ENCODE data around the gene LEF1. TPM values are rescaled to one million over a fixed set of nuclear protein-coding genes. Genes with fewer than 3 reads are reported as not detected.
"Not testable (repeated sequence)": the region's sequence is repeated elsewhere in the genome, so short reads cannot be mapped to it uniquely, and the experiment has no call there.

The LEF1 gene
- total and polyA plus RNA-seq, 8 donors: 0.81 to 11.0 (median 3.0) TPM; not detected in 2

- Histone ChIP-seq H3K4me1 (peaks cover 0 to 13% (median 5%) of the 10 kb centered on the region in 4 donors), H3K9me3 (no peaks in the 10 kb centered on the region), H3K36me3 (peaks cover 7 to 81% (median 67%) of the 10 kb centered on the region in 4 donors), H3K27me3 (no peaks in the 10 kb centered on the region), H3K27ac (no peak overlapping the region), H3K4me3 (no peak overlapping the region)
- DNase-seq: no peak
- TF ChIP-seq POLR2A (IDR thresholded peaks at IDR 0.05) (no peak), CTCF (IDR thresholded peaks at IDR 0.05) (no peak), EP300 (IDR thresholded peaks at IDR 0.05) (no peak), POLR2AphosphoS5 (IDR thresholded peaks at IDR 0.05) (no peak)
- intact Hi-C loops (cut with DNase I; ENCODE audit: low total_unique reads): no loop called here
These were observed 155.4 kb downstream of the LEF1 start for GRCh38 chr4:108013327-108013726.

- H3K27me3 ChIP-seq; H3K27ac ChIP-seq; H3K9me3 ChIP-seq; intact Hi-C loops (cut with DNase I; ENCODE audit: low total_unique reads); DNase-seq; H3K4me3 ChIP-seq: not testable (repeated sequence)
- H3K36me3 ChIP-seq: peaks cover 7 to 73% (median 59%) of the 10 kb centered on the region in 4 donors
- WGBS, 5 donors: 92 to 96% (median 95%) methylated on average over 5 of the region's 5 CpGs
- H3K4me1 ChIP-seq: peaks cover 0 to 17% (median 5%) of the 10 kb centered on the region in 4 donors
These were observed 156.3 kb downstream of the LEF1 start for GRCh38 chr4:108012382-108012781.

- H3K9me3 ChIP-seq: no peaks in the 10 kb centered on the region
- H3K36me3 ChIP-seq: peaks cover 2 to 51% (median 37%) of the 10 kb centered on the region in 4 donors
- peaks cover 0 to 26% (median 7%) of the 10 kb centered on the region in 4 donors for H3K4me1 ChIP-seq
- no peak for DNase-seq
- no peak overlapping the region for H3K27ac ChIP-seq
- intact Hi-C loops (cut with DNase I; ENCODE audit: low total_unique reads): no loop called here
- no peaks in the 10 kb centered on the region for H3K27me3 ChIP-seq
- no peak overlapping the region for H3K4me3 ChIP-seq
- 88 to 99% (median 96%) methylated on average over 2 of the region's 2 CpGs for WGBS, 5 donors
- TF ChIP-seq EP300 (IDR thresholded peaks at IDR 0.05): no peak
- no peak for TF ChIP-seq CTCF (IDR thresholded peaks at IDR 0.05)
- no peak for TF ChIP-seq POLR2A (IDR thresholded peaks at IDR 0.05)
- TF ChIP-seq POLR2AphosphoS5 (IDR thresholded peaks at IDR 0.05): no peak
These were observed 158.6 kb downstream of the LEF1 start for GRCh38 chr4:108010167-108010566.

- H3K36me3 ChIP-seq: peaks cover 0 to 36% (median 23%) of the 10 kb centered on the region in 4 donors
- 83 to 93% (median 90%) methylated on average over 2 of the region's 2 CpGs for WGBS, 5 donors
- no peak for DNase-seq
- no peaks in the 10 kb centered on the region for H3K27me3 ChIP-seq
- peaks cover 0 to 35% (median 11%) of the 10 kb centered on the region in 4 donors for H3K4me1 ChIP-seq
- H3K27ac ChIP-seq: no peak overlapping the region
- H3K4me3 ChIP-seq: no peak overlapping the region
- intact Hi-C loops (cut with DNase I; ENCODE audit: low total_unique reads): no loop called here
- TF ChIP-seq POLR2AphosphoS5 (IDR thresholded peaks at IDR 0.05) (no peak), CTCF (IDR thresholded peaks at IDR 0.05) (no peak), POLR2A (IDR thresholded peaks at IDR 0.05) (no peak), EP300 (IDR thresholded peaks at IDR 0.05) (no peak)
- no peaks in the 10 kb centered on the region for H3K9me3 ChIP-seq
These were observed 160.0 kb downstream of the LEF1 start for GRCh38 chr4:108008721-108009120.

GRCh38 chr4:108007984-108008383, 160.7 kb downstream of the LEF1 start:
- TF ChIP-seq CTCF (IDR thresholded peaks at IDR 0.05) (no peak), EP300 (IDR thresholded peaks at IDR 0.05) (no peak), POLR2AphosphoS5 (IDR thresholded peaks at IDR 0.05) (no peak), POLR2A (IDR thresholded peaks at IDR 0.05) (no peak)
- H3K4me1 ChIP-seq: peaks cover 0 to 31% (median 9%) of the 10 kb centered on the region in 4 donors
- WGBS, 5 donors: 85 to 97% (median 95%) methylated on average over 7 of the region's 7 CpGs

More at GRCh38 chr4:108007984-108008383, 160.7 kb downstream of the LEF1 start:
- H3K27ac ChIP-seq: no peak overlapping the region
- peaks cover 0 to 32% (median 19%) of the 10 kb centered on the region in 4 donors for H3K36me3 ChIP-seq
- no peak for DNase-seq
- no peaks in the 10 kb centered on the region for H3K9me3 ChIP-seq
- H3K27me3 ChIP-seq: no peaks in the 10 kb centered on the region
- intact Hi-C loops (cut with DNase I; ENCODE audit: low total_unique reads): no loop called here
- H3K4me3 ChIP-seq: no peak overlapping the region

Measured in stomach (tissue), 9 donors.